Activated T-helper 17 cell treated with anti-CD3 and anti-CD28 coated beads, Interleukin-2, amount 50 U/mL, for 72 hours (primary cell): ENCODE results near the gene UCK2. TPM values are rescaled to one million over a fixed set of nuclear protein-coding genes. Genes with fewer than 3 reads are reported as not detected.
A peak's percentile ranks its signal among the peaks of the same experiment; 100 is the strongest.

ENCODE experiments used
- ATAC-seq: fragments of 150-1000 bp; cut with Tn5 transposase; replicated peaks from 2 replicates; pipeline ENCODE4 v1.10.0; 2021; ENCODE audit warnings: mild to moderate bottlenecking, moderate library complexity
- H3K27ac Mint-ChIP-seq: one replicate; pipeline ENCODE4 v1.8.0; 2022; ENCODE audit warnings: mixed read lengths
- H3K27me3 Mint-ChIP-seq: one replicate; pipeline ENCODE4 v1.8.0; 2022; ENCODE audit warnings: mixed read lengths
- H3K36me3 Mint-ChIP-seq: one replicate; pipeline ENCODE4 v1.8.0; 2022; ENCODE audit warnings: low read depth, mild to moderate bottlenecking, mixed read lengths
- H3K4me1 Mint-ChIP-seq: one replicate; pipeline ENCODE4 v1.8.0; 2022; ENCODE audit warnings: mixed read lengths
- H3K4me3 Mint-ChIP-seq: one replicate; pipeline ENCODE4 v1.8.0; 2022; ENCODE audit warnings: mild to moderate bottlenecking, mixed read lengths
- H3K9me3 Mint-ChIP-seq: one replicate; pipeline ENCODE4 v1.8.0; 2022; ENCODE audit warnings: mixed read lengths
- total RNA-seq, 2 donors: library from RNA; stranded (reverse); gene quantifications; one replicate each; pipeline ENCODE4 v1.2.3, GENCODE V29; 2022

Gene UCK2
- total RNA-seq, 2 donors from 2014 or later, result 30.7 to 74.2 TPM

GRCh38 chr1:165903672-165904071 lies 76.3 kb downstream of the UCK2 start:
- Mint-ChIP-seq H3K4me3 (no peak overlapping the region), H3K36me3 (peaks cover 88% of the 10 kb centered on the region), H3K27me3 (no peaks in the 10 kb centered on the region), H3K27ac (peak overlapping the region; percentile 11), H3K9me3 (no peaks in the 10 kb centered on the region), H3K4me1 (no peaks in the 10 kb centered on the region)
- ATAC-seq, result no peak

GRCh38 chr1:165904948-165905347 lies 77.5 kb downstream of the UCK2 start:
- Mint-ChIP-seq H3K4me3 (no peak overlapping the region), H3K27ac (no peak overlapping the region), H3K4me1 (no peaks in the 10 kb centered on the region), H3K9me3 (no peaks in the 10 kb centered on the region), H3K36me3 (peaks cover 83% of the 10 kb centered on the region), H3K27me3 (no peaks in the 10 kb centered on the region)
- no peak for ATAC-seq

- Mint-ChIP-seq H3K4me3 (no peak overlapping the region), H3K9me3 (no peaks in the 10 kb centered on the region), H3K36me3 (peaks cover 74% of the 10 kb centered on the region), H3K27me3 (no peaks in the 10 kb centered on the region), H3K27ac (no peak overlapping the region), H3K4me1 (no peaks in the 10 kb centered on the region)
- ATAC-seq, result no peak
These were observed 78.4 kb downstream of the UCK2 start for GRCh38 chr1:165905853-165906252.

- H3K4me1 Mint-ChIP-seq, result no peaks in the 10 kb centered on the region
- no peak overlapping the region for H3K4me3 Mint-ChIP-seq
- no peaks in the 10 kb centered on the region for H3K9me3 Mint-ChIP-seq
- no peaks in the 10 kb centered on the region for H3K27me3 Mint-ChIP-seq
- peaks cover 60% of the 10 kb centered on the region for H3K36me3 Mint-ChIP-seq
- no peak for ATAC-seq
- no peak overlapping the region for H3K27ac Mint-ChIP-seq
These were observed 79.9 kb downstream of the UCK2 start for GRCh38 chr1:165907256-165907857.

GRCh38 chr1:165910764-165911421 lies 83.5 kb downstream of the UCK2 start:
- no peak overlapping the region for H3K4me3 Mint-ChIP-seq
- H3K27ac Mint-ChIP-seq, result no peak overlapping the region
- no peaks in the 10 kb centered on the region for H3K9me3 Mint-ChIP-seq
- no peaks in the 10 kb centered on the region for H3K4me1 Mint-ChIP-seq
- no peak for ATAC-seq
- H3K27me3 Mint-ChIP-seq, result no peaks in the 10 kb centered on the region
- H3K36me3 Mint-ChIP-seq, result peaks cover 32% of the 10 kb centered on the region

GRCh38 chr1:165911609-165912281 lies 84.3 kb downstream of the UCK2 start:
- Mint-ChIP-seq H3K27ac (no peak overlapping the region), H3K4me3 (no peak overlapping the region), H3K9me3 (no peaks in the 10 kb centered on the region), H3K27me3 (no peaks in the 10 kb centered on the region), H3K4me1 (no peaks in the 10 kb centered on the region), H3K36me3 (peaks cover 23% of the 10 kb centered on the region)
- no peak for ATAC-seq

- Mint-ChIP-seq H3K4me3 (no peak overlapping the region), H3K27me3 (no peaks in the 10 kb centered on the region), H3K9me3 (no peaks in the 10 kb centered on the region), H3K4me1 (no peaks in the 10 kb centered on the region), H3K27ac (no peak overlapping the region), H3K36me3 (peaks cover 15% of the 10 kb centered on the region)
- ATAC-seq, result no peak
These were observed 85.2 kb downstream of the UCK2 start for GRCh38 chr1:165912638-165913037.

GRCh38 chr1:165914136-165914798 lies 86.9 kb downstream of the UCK2 start:
- Mint-ChIP-seq H3K4me1 (no peaks in the 10 kb centered on the region), H3K9me3 (no peaks in the 10 kb centered on the region), H3K36me3 (no peaks in the 10 kb centered on the region), H3K27me3 (no peaks in the 10 kb centered on the region), H3K4me3 (no peak overlapping the region), H3K27ac (peak overlapping the region; percentile 9)
- peak; percentile 82 for ATAC-seq

- Mint-ChIP-seq H3K4me1 (no peaks in the 10 kb centered on the region), H3K27me3 (no peaks in the 10 kb centered on the region), H3K36me3 (no peaks in the 10 kb centered on the region), H3K4me3 (no peak overlapping the region), H3K27ac (no peak overlapping the region), H3K9me3 (no peaks in the 10 kb centered on the region)
- no peak for ATAC-seq
These were observed 88.1 kb downstream of the UCK2 start for GRCh38 chr1:165915480-165915879.

- H3K27ac Mint-ChIP-seq, result no peak overlapping the region
- ATAC-seq, result no peak
- H3K4me1 Mint-ChIP-seq, result no peaks in the 10 kb centered on the region
- no peaks in the 10 kb centered on the region for H3K36me3 Mint-ChIP-seq
- no peak overlapping the region for H3K4me3 Mint-ChIP-seq
- no peaks in the 10 kb centered on the region for H3K27me3 Mint-ChIP-seq
- H3K9me3 Mint-ChIP-seq, result no peaks in the 10 kb centered on the region
These were observed 88.5 kb downstream of the UCK2 start for GRCh38 chr1:165915932-165916348.

- H3K27me3 Mint-ChIP-seq, result no peaks in the 10 kb centered on the region
- H3K9me3 Mint-ChIP-seq, result no peaks in the 10 kb centered on the region
- H3K4me1 Mint-ChIP-seq, result no peaks in the 10 kb centered on the region
- H3K27ac Mint-ChIP-seq, result no peak overlapping the region
- ATAC-seq, result no peak
- no peak overlapping the region for H3K4me3 Mint-ChIP-seq
- no peaks in the 10 kb centered on the region for H3K36me3 Mint-ChIP-seq
These were observed 89.8 kb downstream of the UCK2 start for GRCh38 chr1:165917166-165917565.

- Mint-ChIP-seq H3K4me3 (no peak overlapping the region), H3K36me3 (no peaks in the 10 kb centered on the region), H3K4me1 (no peaks in the 10 kb centered on the region), H3K27ac (no peak overlapping the region), H3K9me3 (no peaks in the 10 kb centered on the region), H3K27me3 (peaks cover 13% of the 10 kb centered on the region)
- ATAC-seq, result no peak
These were observed 96.7 kb downstream of the UCK2 start for GRCh38 chr1:165924117-165924516.

- no peaks in the 10 kb centered on the region for H3K36me3 Mint-ChIP-seq
- no peak overlapping the region for H3K27ac Mint-ChIP-seq
- H3K4me3 Mint-ChIP-seq, result no peak overlapping the region
- H3K9me3 Mint-ChIP-seq, result no peaks in the 10 kb centered on the region
- ATAC-seq, result no peak
- H3K27me3 Mint-ChIP-seq, result peaks cover 13% of the 10 kb centered on the region
- no peaks in the 10 kb centered on the region for H3K4me1 Mint-ChIP-seq
These were observed 98.2 kb downstream of the UCK2 start for GRCh38 chr1:165925498-165926079.

GRCh38 chr1:165927169-165927568 lies 99.8 kb downstream of the UCK2 start:
- Mint-ChIP-seq H3K9me3 (no peaks in the 10 kb centered on the region), H3K4me3 (no peak overlapping the region), H3K27me3 (peaks cover 13% of the 10 kb centered on the region), H3K27ac (no peak overlapping the region), H3K4me1 (no peaks in the 10 kb centered on the region), H3K36me3 (no peaks in the 10 kb centered on the region)
- no peak for ATAC-seq
